Gastrocnemius medialis (tissue), 4 donors: ENCODE results near the gene TMIE. TPM values are rescaled to one million over a fixed set of nuclear protein-coding genes. Genes with fewer than 3 reads are reported as not detected.

Experiments
- ATAC-seq, 2 donors: fragments of 150-250 bp; one replicate each; pipeline ENCODE4 v1.9.1; 2016
- DNase-seq, 2 donors: peaks; one replicate each; pipeline ENCODE4 v3.0.0-alpha.2; 2019
- H3K27ac ChIP-seq, 4 donors: fragments of 200-600 bp; sonication (generic); 1 replicate in 1 of 4; 2 replicates in 3 of 4; pipeline ENCODE4 v1.5.1; 2016 to 2018; ENCODE audit warnings: mild to moderate bottlenecking in 2 of 4, moderate library complexity in 1 of 4
- H3K27me3 ChIP-seq, 3 donors: fragments of 200-600 bp; sonication (generic) in 2 of 3; 1 replicate in 1 of 3; 2 replicates in 2 of 3; pipeline versions ENCODE4 v1.5.1 to v1.6.0; 2016 to 2019; ENCODE audit warnings: mild to moderate bottlenecking in 1 of 3, moderate library complexity in 1 of 3
- H3K36me3 ChIP-seq, 2 donors: fragments of 200-600 bp; sonication (generic) in 1 of 2; one replicate each; pipeline ENCODE4 v1.5.1; 2017 to 2018
- H3K4me1 ChIP-seq, 2 donors: fragments of 200-600 bp; sonication (generic) in 1 of 2; one replicate each; pipeline ENCODE4 v1.5.1; 2016 to 2017; ENCODE audit warnings: mild to moderate bottlenecking in 2 of 2
- H3K4me3 ChIP-seq, 4 donors: fragments of 200-600 bp; sonication (generic) in 3 of 4; 1 replicate in 1 of 4; 2 replicates in 3 of 4; pipeline ENCODE4 v1.5.1; 2016 to 2019; ENCODE audit warnings: mild to moderate bottlenecking in 2 of 4
- H3K9me3 ChIP-seq, 3 donors: fragments of 200-600 bp; sonication (generic) in 2 of 3; 1 replicate in 1 of 3; 2 replicates in 2 of 3; pipeline ENCODE4 v1.5.1; 2016 to 2019
- POLR2A ChIP-seq, 2 donors: fragments of 450-650 bp; IDR thresholded peaks; one replicate each; pipeline ENCODE4 v1.6.1; 2017; ENCODE audit warnings: antibody characterized with exemption in 2 of 2, mild to moderate bottlenecking in 2 of 2, moderate library complexity in 2 of 2
- in situ Hi-C, 4 donors: fragments of 200-750 bp; cut with MboI; loops; one replicate each; pipeline versions ENCODE4 v1.15.0 to v1.8.0; 2017; ENCODE audit warnings: low sequenced_read_pairs in 4 of 4
- intact Hi-C: fragments of 100-400 bp; cut with DNase I; formaldehyde crosslinking; loops from one replicate; pipeline ENCODE4 v1.15.1; 2023; ENCODE audit warnings: low total_unique reads
- total RNA-seq, 4 donors: library from RNA; depleted of rRNA; stranded (reverse); fragments of >200 nt; gene quantifications; one replicate each; pipeline versions ENCODE4 v1.1.0 to v1.2.3, GENCODE V29; 2016
- TF ChIP-seq, protein P1 (sequence below), 5 experiments: fragments of 450-650 bp in 3 of 5; fragments of 200-600 bp in 2 of 5; sonication (generic) in 2 of 5; IDR thresholded peaks in 4 of 5; conservative IDR thresholded peaks in 1 of 5; 1 replicate in 4 of 5; 2 replicates in 1 of 5; pipeline ENCODE4 v1.5.1; 2016 to 2019; ENCODE audit warnings: antibody characterized with exemption in 5 of 5, mild to moderate bottlenecking in 3 of 5, moderate library complexity in 3 of 5

The TMIE gene
- total RNA-seq, 4 donors from 2014 or later = 0.20 to 0.26 (median 0.22) TPM; not detected in 1

DNA sequence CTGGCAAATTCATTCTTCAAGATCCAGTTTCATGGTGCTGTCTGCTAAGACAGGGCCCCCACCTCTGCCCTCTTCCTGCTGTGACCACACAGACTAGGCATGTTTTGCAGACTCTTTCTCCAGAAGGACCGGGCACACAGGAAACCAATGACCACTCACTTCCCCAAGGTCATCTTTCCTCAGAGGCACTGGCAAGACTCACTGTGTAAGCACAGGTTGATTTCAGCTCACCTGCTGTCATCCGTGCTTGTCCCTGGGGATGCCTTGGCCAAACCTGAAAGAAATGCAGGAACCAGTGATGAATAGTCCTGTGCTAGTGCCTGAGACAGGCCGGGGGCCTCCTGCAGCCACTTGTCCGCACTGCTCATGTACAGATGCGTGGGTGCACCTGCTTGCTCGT, 41.2 kb upstream of the TMIE start:
- Histone ChIP-seq H3K36me3 (no peaks in the 10 kb centered on the region), H3K4me1 (peaks cover 7 to 27% of the 10 kb centered on the region in 2 donors), H3K9me3 (no peaks in the 10 kb centered on the region), H3K4me3 (no peak overlapping the region), H3K27ac (no peak overlapping the region), H3K27me3 (no peaks in the 10 kb centered on the region)
- no peak for ATAC-seq
- TF ChIP-seq POLR2A (IDR thresholded peaks at IDR 0.05) = no peak
- TF ChIP-seq, protein P1, sequence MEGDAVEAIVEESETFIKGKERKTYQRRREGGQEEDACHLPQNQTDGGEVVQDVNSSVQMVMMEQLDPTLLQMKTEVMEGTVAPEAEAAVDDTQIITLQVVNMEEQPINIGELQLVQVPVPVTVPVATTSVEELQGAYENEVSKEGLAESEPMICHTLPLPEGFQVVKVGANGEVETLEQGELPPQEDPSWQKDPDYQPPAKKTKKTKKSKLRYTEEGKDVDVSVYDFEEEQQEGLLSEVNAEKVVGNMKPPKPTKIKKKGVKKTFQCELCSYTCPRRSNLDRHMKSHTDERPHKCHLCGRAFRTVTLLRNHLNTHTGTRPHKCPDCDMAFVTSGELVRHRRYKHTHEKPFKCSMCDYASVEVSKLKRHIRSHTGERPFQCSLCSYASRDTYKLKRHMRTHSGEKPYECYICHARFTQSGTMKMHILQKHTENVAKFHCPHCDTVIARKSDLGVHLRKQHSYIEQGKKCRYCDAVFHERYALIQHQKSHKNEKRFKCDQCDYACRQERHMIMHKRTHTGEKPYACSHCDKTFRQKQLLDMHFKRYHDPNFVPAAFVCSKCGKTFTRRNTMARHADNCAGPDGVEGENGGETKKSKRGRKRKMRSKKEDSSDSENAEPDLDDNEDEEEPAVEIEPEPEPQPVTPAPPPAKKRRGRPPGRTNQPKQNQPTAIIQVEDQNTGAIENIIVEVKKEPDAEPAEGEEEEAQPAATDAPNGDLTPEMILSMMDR (IDR thresholded peaks at IDR 0.05 in 4 of 5, conservative IDR thresholded peaks at IDR 0.05 in 1 of 5) = no peak
- DNase-seq = no peak
- in situ Hi-C loops (no loop called here), intact Hi-C loops (no loop called here)

DNA sequence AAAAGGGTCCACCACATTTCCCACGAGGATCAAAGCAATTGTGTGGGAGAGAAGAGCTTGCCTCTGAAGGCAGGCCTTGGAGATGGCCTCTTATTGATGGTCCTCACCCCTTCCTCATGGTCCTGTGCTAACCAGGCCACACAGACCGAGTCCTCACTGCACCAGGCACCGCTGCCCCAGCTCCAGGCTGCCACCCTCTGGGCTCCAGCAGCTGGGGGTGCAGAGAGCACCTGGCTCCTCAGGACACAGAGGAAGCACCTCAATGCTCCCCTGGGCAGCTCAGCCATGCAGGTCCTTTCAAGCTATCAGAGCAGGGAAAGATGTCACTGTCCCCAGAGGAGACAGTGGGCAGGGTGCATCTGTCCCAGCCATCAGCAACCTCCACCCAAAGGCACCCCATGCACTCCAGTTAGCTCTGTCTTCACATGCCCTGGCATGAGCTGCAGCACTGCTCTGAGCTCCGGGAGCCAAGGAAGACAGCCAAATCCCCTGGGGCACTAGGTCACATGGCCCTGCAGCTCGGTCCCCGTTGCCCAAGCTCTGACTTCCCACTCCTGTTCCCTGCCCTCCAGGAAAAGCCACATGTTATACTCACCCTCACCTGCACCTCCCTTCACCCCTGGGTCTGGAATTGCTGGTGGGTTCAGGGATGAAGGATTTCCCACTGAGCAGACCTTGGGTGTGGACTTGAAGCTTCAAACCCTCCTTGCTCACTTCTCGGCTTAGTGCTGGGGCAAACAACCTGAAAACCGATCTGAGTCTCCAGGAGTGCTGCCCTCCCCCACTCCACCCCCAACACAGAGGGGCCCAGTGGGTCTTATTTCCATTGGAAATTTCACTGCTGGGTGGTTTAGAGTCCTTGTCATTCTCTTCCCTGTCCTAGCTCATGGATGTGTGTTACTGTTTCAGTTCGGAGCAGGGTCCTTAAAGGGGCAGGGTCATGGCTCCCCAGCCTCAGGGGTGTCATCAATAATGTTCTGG, 40.4 kb upstream of the TMIE start:
- peaks cover 7 to 27% of the 10 kb centered on the region in 2 donors for H3K4me1 ChIP-seq
- TF ChIP-seq POLR2A (IDR thresholded peaks at IDR 0.05) = no peak
- TF ChIP-seq, protein P1 (IDR thresholded peaks at IDR 0.05 in 4 of 5, conservative IDR thresholded peaks at IDR 0.05 in 1 of 5) = no peak
- DNase-seq (no peak), ATAC-seq (peak in 1 of 2 donors; percentile 25)
- no peaks in the 10 kb centered on the region for H3K36me3 ChIP-seq
- intact Hi-C loops (no loop called here), in situ Hi-C loops (no loop called here)
- no peaks in the 10 kb centered on the region for H3K27me3 ChIP-seq
- no peaks in the 10 kb centered on the region for H3K9me3 ChIP-seq
- H3K4me3 ChIP-seq = no peak overlapping the region
- no peak overlapping the region for H3K27ac ChIP-seq

GRCh38 chr3:46661776-46662766, 39.1 kb upstream of the TMIE start:
- H3K4me1 ChIP-seq = peaks cover 7 to 27% of the 10 kb centered on the region in 2 donors
- H3K9me3 ChIP-seq = no peaks in the 10 kb centered on the region
- H3K4me3 ChIP-seq = no peak overlapping the region
- DNase-seq (no peak), ATAC-seq (no peak)
- no peak for TF ChIP-seq POLR2A (IDR thresholded peaks at IDR 0.05)
- TF ChIP-seq, protein P1 (IDR thresholded peaks at IDR 0.05 in 4 of 5, conservative IDR thresholded peaks at IDR 0.05 in 1 of 5) = no peak
- H3K36me3 ChIP-seq = no peaks in the 10 kb centered on the region
- H3K27me3 ChIP-seq = no peaks in the 10 kb centered on the region
- in situ Hi-C loops (no loop called here), intact Hi-C loops (no loop called here)
- H3K27ac ChIP-seq = no peak overlapping the region

DNA sequence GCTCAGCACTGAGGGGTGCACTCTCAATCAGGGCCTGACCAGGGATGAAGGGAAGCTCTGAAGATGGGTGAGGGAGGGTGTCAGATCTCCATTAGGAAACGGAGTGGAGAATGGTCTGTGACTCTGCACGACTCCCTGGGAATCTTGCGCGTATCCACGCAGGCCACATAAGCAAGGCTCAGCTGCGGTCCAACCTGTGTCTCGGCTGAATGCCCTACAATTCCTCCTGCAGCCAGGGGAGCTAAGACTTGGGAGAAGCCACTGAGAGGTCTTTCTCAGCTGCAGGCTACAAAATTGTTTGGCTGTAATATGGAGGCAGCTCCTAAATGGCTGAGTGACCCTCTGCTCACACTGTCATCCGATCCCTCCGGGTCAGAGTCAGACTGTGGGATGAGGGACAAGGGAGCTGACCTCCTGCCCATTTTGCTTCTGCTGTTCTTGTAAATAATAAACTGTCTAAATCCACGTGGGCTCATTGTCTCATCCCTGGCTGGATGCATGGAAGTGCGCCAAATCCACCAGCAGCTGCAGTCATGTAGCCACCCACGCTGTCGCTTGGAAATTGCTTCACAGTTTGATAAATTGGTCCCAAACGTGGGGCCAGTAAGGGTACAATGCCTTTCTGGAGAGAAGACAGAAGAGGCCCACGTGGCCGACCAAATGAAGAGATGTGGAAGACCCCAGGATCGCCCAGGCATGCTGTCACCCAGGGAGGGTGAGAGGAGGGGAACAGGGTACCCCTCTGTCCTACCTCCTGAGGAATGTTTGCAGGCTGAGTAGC, 38.2 kb upstream of the TMIE start:
- ATAC-seq = peak in 1 of 2 donors; percentile 35
- Histone ChIP-seq H3K4me1 (peaks cover 7 to 27% of the 10 kb centered on the region in 2 donors), H3K27ac (no peak overlapping the region), H3K27me3 (no peaks in the 10 kb centered on the region), H3K9me3 (no peaks in the 10 kb centered on the region), H3K4me3 (no peak overlapping the region), H3K36me3 (no peaks in the 10 kb centered on the region)
- TF ChIP-seq, protein P1 (IDR thresholded peaks at IDR 0.05 in 4 of 5, conservative IDR thresholded peaks at IDR 0.05 in 1 of 5) = no peak
- no peak for TF ChIP-seq POLR2A (IDR thresholded peaks at IDR 0.05)
- DNase-seq = no peak
- in situ Hi-C loops (no loop called here), intact Hi-C loops (no loop called here)
